Hematopoietic multipotent progenitor cell treated with erythropoietin and hydrocortisone succinate and interleukin-3 and kit ligand, for 4 days (in vitro differentiated cells): ENCODE measurements around the gene TEKT1.

Source experiments
- DNase-seq: peaks from one replicate; pipeline ENCODE4 v3.0.0-alpha.2; 2015

The TEKT1 gene

GRCh38 chr17:6755731-6756184 lies 75.8 kb downstream of the TEKT1 start, which contains the start of gene XAF1:
XAF1 (plus strand) TSS chr17:6756046; CDS start chr17:6756079, 33 bp downstream.
- peak; percentile 68 for DNase-seq

DNA sequence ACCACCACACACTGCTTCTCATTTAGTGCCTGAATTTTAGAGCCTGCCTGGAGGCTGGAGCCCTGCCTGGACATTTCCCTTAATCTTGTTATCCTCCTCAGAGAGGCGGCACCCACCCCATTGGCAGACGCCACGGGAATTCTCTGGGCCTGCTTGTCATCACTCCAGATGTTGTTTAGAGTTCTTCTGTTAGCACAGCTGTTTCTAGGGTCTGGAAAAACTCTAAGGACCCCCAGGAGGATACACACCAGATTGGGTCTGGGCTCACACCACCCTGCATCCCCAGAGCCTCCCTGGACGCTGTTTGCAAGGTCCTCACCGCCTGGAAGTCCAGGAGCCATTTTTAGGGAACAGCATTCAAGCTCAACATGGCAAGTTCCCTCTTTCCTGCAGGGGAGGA lies 76.2 kb downstream of the TEKT1 start:
- no peak for DNase-seq

DNA sequence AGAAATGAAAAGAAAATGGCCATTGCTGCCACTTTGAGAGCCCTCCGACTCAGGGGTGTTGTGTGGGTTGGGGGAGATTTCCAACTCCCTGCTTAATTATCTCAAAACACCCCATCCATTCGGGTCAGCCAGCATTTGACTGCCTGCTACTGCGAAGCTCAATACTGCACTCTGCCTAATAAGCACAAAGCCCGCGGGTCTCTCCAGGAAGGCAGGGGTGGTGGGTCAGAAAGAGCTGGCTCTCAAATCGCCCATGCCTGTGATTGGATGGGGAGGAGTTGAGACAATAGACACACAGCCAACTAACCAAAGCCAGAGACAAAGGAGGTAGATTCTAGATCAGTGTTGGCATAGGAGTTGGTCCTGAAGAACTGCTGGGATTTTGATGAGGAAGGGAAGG lies 78.0 kb downstream of the TEKT1 start:
- DNase-seq: no peak

GRCh38 chr17:6753006-6753445 lies 78.5 kb downstream of the TEKT1 start:
- DNase-seq: peak; percentile 71

- peak; percentile 68 for DNase-seq
These were observed 79.2 kb downstream of the TEKT1 start for GRCh38 chr17:6752068-6752909.

DNA sequence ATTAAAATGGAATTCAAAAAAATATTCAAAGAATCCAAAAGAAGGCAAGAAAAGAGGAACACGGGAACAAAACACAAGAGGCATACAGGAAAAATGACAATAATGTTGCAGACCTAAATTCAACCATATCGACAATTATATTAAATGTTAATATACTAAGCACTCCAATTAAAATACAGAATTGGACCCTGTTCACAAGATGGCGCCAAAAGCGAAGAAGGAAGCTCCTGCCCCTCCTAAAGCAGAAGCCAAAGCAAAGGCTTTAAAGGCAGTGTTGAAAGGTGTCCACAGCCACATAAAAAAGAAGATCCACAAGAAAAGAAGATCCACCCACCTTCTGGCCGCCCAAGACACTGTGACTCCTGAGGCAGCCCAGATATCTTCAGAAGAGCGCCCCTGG lies 82.0 kb downstream of the TEKT1 start:
- peak; percentile 68 for DNase-seq

- no peak for DNase-seq
These were observed 82.9 kb downstream of the TEKT1 start for GRCh38 chr17:6748617-6749016.
